Nephron (organoid): ENCODE measurements around the gene EIF3I.

ENCODE experiments used
- H3K27ac Mint-ChIP-seq, 3 experiments: 2 replicates each; pipeline ENCODE4 v1.8.0; 2020; ENCODE audit warnings: mixed read lengths in 3 of 3, mild to moderate bottlenecking in 2 of 3, moderate library complexity in 1 of 3
- H3K27me3 Mint-ChIP-seq: 2 replicates; pipeline ENCODE4 v1.8.0; 2021; ENCODE audit warnings: low read depth, mild to moderate bottlenecking, moderate library complexity, mixed read lengths
- H3K36me3 Mint-ChIP-seq: 2 replicates; pipeline ENCODE4 v1.8.0; 2020; ENCODE audit warnings: low read depth, mixed read lengths
- H3K4me1 Mint-ChIP-seq: 2 replicates; pipeline ENCODE4 v1.8.0; 2020; ENCODE audit warnings: mixed read lengths
- H3K4me3 Mint-ChIP-seq, 3 experiments: 2 replicates each; pipeline ENCODE4 v1.8.0; 2020; ENCODE audit warnings: mild to moderate bottlenecking in 3 of 3, mixed read lengths in 3 of 3, moderate library complexity in 2 of 3
- H3K9me3 Mint-ChIP-seq: 2 replicates; pipeline ENCODE4 v1.8.0; 2020; ENCODE audit warnings: mixed read lengths
- CTCF ChIP-seq, 3 experiments: fragments of 200-600 bp; sonication (generic); IDR thresholded peaks; one replicate each; pipeline ENCODE4 v1.5.0; 2021; ENCODE audit warnings: antibody characterized with exemption in 3 of 3; ENCODE audit not compliant: unreplicated experiment in 3 of 3

Gene EIF3I

GRCh38 chr1:32231843-32232432 lies 9.7 kb downstream of the EIF3I start:
- H3K36me3 Mint-ChIP-seq, result peaks cover 37% of the 10 kb centered on the region
- H3K9me3 Mint-ChIP-seq, result no peaks in the 10 kb centered on the region
- no peaks in the 10 kb centered on the region for H3K27me3 Mint-ChIP-seq
- H3K4me1 Mint-ChIP-seq, result no peaks in the 10 kb centered on the region
- no peak overlapping the region for H3K4me3 Mint-ChIP-seq
- no peak for TF ChIP-seq CTCF (IDR thresholded peaks at IDR 0.05; ENCODE audit: unreplicated experiment in 3 of 3)
- no peak overlapping the region for H3K27ac Mint-ChIP-seq

GRCh38 chr1:32232558-32233304 lies 10.5 kb downstream of the EIF3I start:
- H3K36me3 Mint-ChIP-seq, result peaks cover 31% of the 10 kb centered on the region
- no peak overlapping the region for H3K4me3 Mint-ChIP-seq
- no peaks in the 10 kb centered on the region for H3K9me3 Mint-ChIP-seq
- no peaks in the 10 kb centered on the region for H3K4me1 Mint-ChIP-seq
- H3K27ac Mint-ChIP-seq, result no peak overlapping the region
- no peaks in the 10 kb centered on the region for H3K27me3 Mint-ChIP-seq
- no peak for TF ChIP-seq CTCF (IDR thresholded peaks at IDR 0.05; ENCODE audit: unreplicated experiment in 3 of 3)

GRCh38 chr1:32234792-32235191 lies 12.6 kb downstream of the EIF3I start:
- Mint-ChIP-seq H3K36me3 (peaks cover 16% of the 10 kb centered on the region), H3K27me3 (no peaks in the 10 kb centered on the region), H3K4me3 (no peak overlapping the region), H3K4me1 (no peaks in the 10 kb centered on the region), H3K9me3 (no peaks in the 10 kb centered on the region), H3K27ac (no peak overlapping the region)
- TF ChIP-seq CTCF (IDR thresholded peaks at IDR 0.05; ENCODE audit: unreplicated experiment in 3 of 3), result no peak

- Mint-ChIP-seq H3K9me3 (no peaks in the 10 kb centered on the region), H3K4me1 (peaks cover 11% of the 10 kb centered on the region), H3K4me3 (peak overlapping the region; percentile 92 to 93 (median 92)), H3K36me3 (peaks cover 6% of the 10 kb centered on the region), H3K27me3 (no peaks in the 10 kb centered on the region), H3K27ac (peak overlapping the region; percentile 28 to 85 (median 77))
- TF ChIP-seq CTCF (IDR thresholded peaks at IDR 0.05; ENCODE audit: unreplicated experiment in 3 of 3), result no peak
Measured at GRCh38 chr1:32239337-32239736, 17.1 kb downstream of the EIF3I start.

GRCh38 chr1:32239790-32240139 lies 17.6 kb downstream of the EIF3I start:
- TF ChIP-seq CTCF (IDR thresholded peaks at IDR 0.05; ENCODE audit: unreplicated experiment in 3 of 3), result no peak
- Mint-ChIP-seq H3K36me3 (peaks cover 6% of the 10 kb centered on the region), H3K4me3 (peak overlapping the region; percentile 92 to 93 (median 92)), H3K27me3 (no peaks in the 10 kb centered on the region), H3K9me3 (no peaks in the 10 kb centered on the region), H3K4me1 (peaks cover 11% of the 10 kb centered on the region), H3K27ac (peak overlapping the region; percentile 77 to 85 (median 85))
